Transverse colon (tissue), 4 donors: Measurements from ENCODE around the gene HIF3A. TPM values are rescaled to one million over a fixed set of nuclear protein-coding genes. Genes with fewer than 3 reads are reported as not detected.
"Not testable (repeated sequence)": the region's sequence is repeated elsewhere in the genome, so short reads cannot be mapped to it uniquely, and the experiment has no call there.

Experiments
- DNase-seq: peaks from one replicate; pipeline ENCODE4 v3.0.0-alpha.2; 2019
- H3K27ac ChIP-seq, 4 donors: fragments of 200-600 bp; sonication (generic); 2 replicates each; pipeline ENCODE4 v1.5.1; 2016 to 2018; ENCODE audit warnings: inconsistent platforms in 4 of 4
- H3K27me3 ChIP-seq: fragments of 200-600 bp; sonication (generic); 2 replicates; pipeline ENCODE4 v1.5.1; 2017; ENCODE audit warnings: inconsistent platforms
- H3K36me3 ChIP-seq, 4 donors: fragments of 200-600 bp; sonication (generic); 2 replicates each; pipeline ENCODE4 v1.5.1; 2017 to 2019; ENCODE audit warnings: inconsistent platforms in 4 of 4
- H3K4me1 ChIP-seq, 4 donors: fragments of 200-600 bp; sonication (generic); 2 replicates each; pipeline ENCODE4 v1.5.1; 2017 to 2020; ENCODE audit warnings: inconsistent platforms in 4 of 4
- H3K4me3 ChIP-seq, 4 donors: fragments of 200-600 bp; sonication (generic); 1 replicate in 1 of 4; 2 replicates in 3 of 4; pipeline versions ENCODE4 v1.5.1 to v1.6.1; 2017 to 2019; ENCODE audit warnings: inconsistent platforms in 4 of 4
- H3K9me3 ChIP-seq, 2 donors: fragments of 200-600 bp; sonication (generic); 2 replicates each; pipeline ENCODE4 v1.5.1; 2017 to 2019; ENCODE audit warnings: inconsistent platforms in 2 of 2
- CTCF ChIP-seq, 5 experiments: fragments of 200-600 bp in 3 of 5; fragments of 450-650 bp in 2 of 5; sonication (generic) in 3 of 5; IDR thresholded peaks; 1 replicate in 2 of 5; 2 replicates in 3 of 5; pipeline ENCODE4 v1.5.1; 2016 to 2017; ENCODE audit warnings: antibody characterized with exemption in 5 of 5, inconsistent platforms in 3 of 5, mild to moderate bottlenecking in 2 of 5, moderate library complexity in 1 of 5
- EP300 ChIP-seq: sonication (generic); formaldehyde crosslinking; IDR thresholded peaks from one replicate; pipeline ENCODE4 v1.6.1; 2017; ENCODE audit warnings: antibody characterized with exemption, low read depth
- POLR2A ChIP-seq: fragments of 450-650 bp; IDR thresholded peaks from one replicate; pipeline ENCODE4 v1.6.1; 2016; ENCODE audit warnings: antibody characterized with exemption, mild to moderate bottlenecking, moderate library complexity
- POLR2AphosphoS5 ChIP-seq, 3 donors: sonication (generic); formaldehyde crosslinking; IDR thresholded peaks; one replicate each; pipeline ENCODE4 v1.6.1; 2016; ENCODE audit warnings: antibody characterized with exemption in 3 of 3
- WGBS, 2 donors: methylation state at CpG; one replicate each; pipeline ENCODE4 v1.1.5; 2018; ENCODE audit warnings: low coverage in 1 of 2; 5-methylcytosine and 5-hydroxymethylcytosine counted together
- in situ Hi-C, 4 donors: fragments of 200-750 bp; cut with MboI; loops; one replicate each; pipeline versions ENCODE4 v1.15.0 to v1.15.1; 2017; ENCODE audit warnings: low sequenced_read_pairs in 3 of 4, low pct_ligation_motif_present in 1 of 4, low pct_unique_long_range_greater_than_20kb in 1 of 4
- intact Hi-C: fragments of 100-400 bp; cut with DNase I; formaldehyde crosslinking; loops from one replicate; pipeline ENCODE4 v1.15.1; 2023; ENCODE audit warnings: low total_unique reads
- total RNA-seq, 4 donors: library from RNA; depleted of rRNA; stranded (reverse); fragments of >200 nt; gene quantifications; one replicate each; pipeline ENCODE4 v1.1.0, GENCODE V29; 2016

Gene HIF3A
- total RNA-seq, 4 donors from 2014 or later = 37.7 to 227 (median 97.5) TPM

- H3K4me1 ChIP-seq = peaks cover 12 to 28% (median 19%) of the 10 kb centered on the region in 4 donors
- DNase-seq = no peak
- H3K27ac ChIP-seq = no peak overlapping the region
- TF ChIP-seq EP300 = no peak
- TF ChIP-seq CTCF (IDR thresholded peaks at IDR 0.05) = no peak
- TF ChIP-seq POLR2AphosphoS5 (IDR thresholded peaks at IDR 0.05) = no peak
- TF ChIP-seq POLR2A = no peak
- no peaks in the 10 kb centered on the region for H3K27me3 ChIP-seq
- no peak overlapping the region for H3K4me3 ChIP-seq
- no peaks in the 10 kb centered on the region for H3K9me3 ChIP-seq
- in situ Hi-C loops (no loop called here), intact Hi-C loops (no loop called here)
- peaks cover 0 to 13% (median 0%) of the 10 kb centered on the region in 4 donors for H3K36me3 ChIP-seq
- 86 to 100% methylated on average over 2 to 3 of the region's 3 CpGs for WGBS, 2 donors
Observed at GRCh38 chr19:46306501-46306900, 9.7 kb downstream of the HIF3A start.

- DNase-seq = no peak
- H3K9me3 ChIP-seq = no peaks in the 10 kb centered on the region
- H3K4me3 ChIP-seq = no peak overlapping the region
- in situ Hi-C loops (no loop called here), intact Hi-C loops (no loop called here)
- WGBS, 2 donors = 91% methylated on average over 14 of the region's 15 CpGs; no CpG with 5 or more reads in 1 of the 2 donors
- peaks cover 4 to 10% (median 4%) of the 10 kb centered on the region in 4 donors for H3K4me1 ChIP-seq
- no peak for TF ChIP-seq CTCF (IDR thresholded peaks at IDR 0.05)
- TF ChIP-seq POLR2AphosphoS5 (IDR thresholded peaks at IDR 0.05) = no peak
- TF ChIP-seq POLR2A = no peak
- TF ChIP-seq EP300 = no peak
- no peak overlapping the region for H3K27ac ChIP-seq
- H3K27me3 ChIP-seq = no peaks in the 10 kb centered on the region
- H3K36me3 ChIP-seq = peaks cover 0 to 13% (median 0%) of the 10 kb centered on the region in 4 donors
Observed at GRCh38 chr19:46308510-46308909, 11.7 kb downstream of the HIF3A start.

- no peaks in the 10 kb centered on the region for H3K27me3 ChIP-seq
- no peak for DNase-seq
Observed at GRCh38 chr19:46309056-46309455, 12.2 kb downstream of the HIF3A start.

GRCh38 chr19:46311444-46311843, 14.6 kb downstream of the HIF3A start:
- intact Hi-C loops = no loop called here
- 93 to 100% methylated on average over 1 to 5 of the region's 5 CpGs for WGBS, 2 donors
- Histone ChIP-seq H3K4me1 (peaks cover 0 to 16% (median 3%) of the 10 kb centered on the region in 4 donors), H3K27ac (no peak overlapping the region), H3K36me3 (peaks cover 0 to 5% (median 0%) of the 10 kb centered on the region in 4 donors), H3K27me3 (no peaks in the 10 kb centered on the region), H3K4me3 (no peak overlapping the region), H3K9me3 (no peaks in the 10 kb centered on the region)
- TF ChIP-seq EP300 = no peak
- TF ChIP-seq POLR2A = no peak
- no peak for TF ChIP-seq CTCF (IDR thresholded peaks at IDR 0.05)
- TF ChIP-seq POLR2AphosphoS5 (IDR thresholded peaks at IDR 0.05) = no peak
- DNase-seq = no peak
- in situ Hi-C loops = no loop called here

More at GRCh38 chr19:46309056-46309455, 12.2 kb downstream of the HIF3A start:
- no peak overlapping the region for H3K4me3 ChIP-seq
- H3K9me3 ChIP-seq = no peaks in the 10 kb centered on the region
- in situ Hi-C loops = no loop called here
- H3K4me1 ChIP-seq = peaks cover 0 to 10% (median 1%) of the 10 kb centered on the region in 4 donors
- H3K36me3 ChIP-seq = peaks cover 0 to 13% (median 0%) of the 10 kb centered on the region in 4 donors
- TF ChIP-seq POLR2A = no peak
- TF ChIP-seq CTCF (IDR thresholded peaks at IDR 0.05) = no peak
- TF ChIP-seq EP300 = no peak
- no peak for TF ChIP-seq POLR2AphosphoS5 (IDR thresholded peaks at IDR 0.05)
- intact Hi-C loops = no loop called here
- WGBS, 2 donors = 84% methylated on average over 10 of the region's 10 CpGs; no CpG with 5 or more reads in 1 of the 2 donors
- no peak overlapping the region for H3K27ac ChIP-seq

- in situ Hi-C loops, H3K4me3 ChIP-seq, H3K27me3 ChIP-seq, H3K9me3 ChIP-seq, intact Hi-C loops, H3K36me3 ChIP-seq: not testable (repeated sequence)
- WGBS, 2 donors = 37 to 54% methylated on average over 7 to 14 of the region's 14 CpGs
- peak; percentile 44 for DNase-seq
- Histone ChIP-seq H3K4me1 (peaks cover 0 to 16% (median 3%) of the 10 kb centered on the region in 4 donors), H3K27ac (peak overlapping the region; percentile 41 to 74 (median 67))
Observed at GRCh38 chr19:46313540-46314469, 17.0 kb downstream of the HIF3A start.
